NOMO-1 treated with dmso at 0.1 percent for 144 hours (cell line): Measurements from ENCODE around the gene MROH7.

ENCODE experiments used
- DNase-seq: peaks from one replicate; lab custom pipeline; 2025; ENCODE audit not compliant: unreplicated experiment; lab: John Stamatoyannopoulos, UW

The MROH7 gene

GRCh38 chr1:54728027-54728426, 86.4 kb downstream of the MROH7 start:
- DNase-seq = no peak

GRCh38 chr1:54736685-54737084, 95.1 kb downstream of the MROH7 start:
- no peak for DNase-seq

GRCh38 chr1:54738244-54738643, 96.7 kb downstream of the MROH7 start:
- no peak for DNase-seq

GRCh38 chr1:54741531-54741930, 99.9 kb downstream of the MROH7 start:
- DNase-seq = no peak

- DNase-seq = no peak
These were observed 100.7 kb downstream of the MROH7 start for GRCh38 chr1:54742282-54742681.

GRCh38 chr1:54743416-54744226, 102.0 kb downstream of the MROH7 start:
- DNase-seq = no peak

GRCh38 chr1:54744696-54745095, 103.1 kb downstream of the MROH7 start:
- DNase-seq = no peak

- no peak for DNase-seq
These were observed 103.7 kb downstream of the MROH7 start for GRCh38 chr1:54745274-54745673.

- DNase-seq = no peak
These were observed 104.3 kb downstream of the MROH7 start for GRCh38 chr1:54745864-54746263.

GRCh38 chr1:54748094-54748835, 106.7 kb downstream of the MROH7 start:
- DNase-seq = no peak

GRCh38 chr1:54750596-54750995, 109.0 kb downstream of the MROH7 start:
- DNase-seq = no peak

GRCh38 chr1:54751426-54751825, 109.8 kb downstream of the MROH7 start:
- DNase-seq = no peak

GRCh38 chr1:54754045-54754444, 112.5 kb downstream of the MROH7 start:
- DNase-seq = no peak

- DNase-seq = no peak
These were observed 113.1 kb downstream of the MROH7 start for GRCh38 chr1:54754486-54755285.

GRCh38 chr1:54757833-54758232, 116.2 kb downstream of the MROH7 start:
- no peak for DNase-seq

- no peak for DNase-seq
These were observed 117.2 kb downstream of the MROH7 start for GRCh38 chr1:54758678-54759348.
